SU-DHL-6 (cell line): ENCODE results near the gene RCCD1.

Source experiments
- EZH2phosphoT487 ChIP-seq: fragments of 200-600 bp; sonication (generic), shearing (Covaris generic); conservative IDR thresholded peaks from 2 replicates; pipeline ENCODE4 v1.6.1; 2018; ENCODE audit warnings: mild to moderate bottlenecking, antibody characterized with exemption, low read length, moderate library complexity, mixed read lengths
- TF ChIP-seq, protein P1 (sequence below): fragments of 200-600 bp; sonication (generic); IDR thresholded peaks from one replicate; pipeline ENCODE4 v1.5.1; 2017; ENCODE audit warnings: antibody characterized with exemption, mild to moderate bottlenecking, low read length, moderate library complexity; ENCODE audit not compliant: insufficient read depth, poor library complexity, severe bottlenecking

DNA sequence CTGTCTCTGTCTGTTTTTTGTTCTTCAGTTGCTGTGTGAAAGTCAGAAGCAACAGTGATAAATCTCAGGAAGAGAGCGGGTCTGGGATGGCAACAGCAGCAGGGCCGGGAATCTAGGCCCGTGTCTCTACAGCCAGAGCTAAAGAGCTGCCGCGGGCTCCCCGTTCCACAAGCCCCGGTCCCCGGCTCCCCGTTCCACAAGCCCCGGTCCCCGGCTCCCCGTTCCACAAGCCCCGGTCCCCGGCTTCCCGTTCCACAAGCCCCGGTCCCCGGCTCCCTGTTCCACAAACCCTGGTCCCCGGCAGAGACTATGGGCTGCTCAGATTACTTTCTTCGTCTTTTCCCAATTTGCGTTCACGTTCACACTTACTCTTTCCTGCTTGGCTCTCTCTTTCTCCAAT, 19.5 kb downstream of the RCCD1 start:
- TF ChIP-seq, protein P1, sequence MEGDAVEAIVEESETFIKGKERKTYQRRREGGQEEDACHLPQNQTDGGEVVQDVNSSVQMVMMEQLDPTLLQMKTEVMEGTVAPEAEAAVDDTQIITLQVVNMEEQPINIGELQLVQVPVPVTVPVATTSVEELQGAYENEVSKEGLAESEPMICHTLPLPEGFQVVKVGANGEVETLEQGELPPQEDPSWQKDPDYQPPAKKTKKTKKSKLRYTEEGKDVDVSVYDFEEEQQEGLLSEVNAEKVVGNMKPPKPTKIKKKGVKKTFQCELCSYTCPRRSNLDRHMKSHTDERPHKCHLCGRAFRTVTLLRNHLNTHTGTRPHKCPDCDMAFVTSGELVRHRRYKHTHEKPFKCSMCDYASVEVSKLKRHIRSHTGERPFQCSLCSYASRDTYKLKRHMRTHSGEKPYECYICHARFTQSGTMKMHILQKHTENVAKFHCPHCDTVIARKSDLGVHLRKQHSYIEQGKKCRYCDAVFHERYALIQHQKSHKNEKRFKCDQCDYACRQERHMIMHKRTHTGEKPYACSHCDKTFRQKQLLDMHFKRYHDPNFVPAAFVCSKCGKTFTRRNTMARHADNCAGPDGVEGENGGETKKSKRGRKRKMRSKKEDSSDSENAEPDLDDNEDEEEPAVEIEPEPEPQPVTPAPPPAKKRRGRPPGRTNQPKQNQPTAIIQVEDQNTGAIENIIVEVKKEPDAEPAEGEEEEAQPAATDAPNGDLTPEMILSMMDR, result no peak
- TF ChIP-seq EZH2phosphoT487, result no peak
